Mesendoderm (in vitro differentiated cells): ENCODE measurements around the gene ADRA2C.

ENCODE experiments used
- DNase-seq: peaks from one replicate; pipeline ENCODE4 v3.0.0; 2013
- H2AK5ac ChIP-seq: 2 replicates; pipeline ENCODE4 v1.6.1; 2013; ENCODE audit warnings: low read length, inconsistent platforms
- H2BK120ac ChIP-seq: 2 replicates; pipeline ENCODE4 v1.6.1; 2013; ENCODE audit warnings: low read depth, mild to moderate bottlenecking, low read length, moderate library complexity, mixed read lengths
- H2BK15ac ChIP-seq: replicated peaks from 2 replicates; pipeline ENCODE4 v1.6.1; 2013; ENCODE audit warnings: low read depth, mild to moderate bottlenecking, moderate library complexity
- H2BK5ac ChIP-seq: 2 replicates; pipeline ENCODE4 v1.6.1; 2013; ENCODE audit warnings: low read length, inconsistent platforms
- H3K18ac ChIP-seq: 2 replicates; pipeline ENCODE4 v1.6.1; 2013; ENCODE audit warnings: mild to moderate bottlenecking, low read length, mixed read lengths
- H3K23ac ChIP-seq: one replicate; pipeline ENCODE4 v1.6.1; 2013; ENCODE audit warnings: low read length
- H3K27ac ChIP-seq: 2 replicates; pipeline ENCODE4 v1.5.1; 2013; ENCODE audit warnings: low read depth, mild to moderate bottlenecking, inconsistent platforms, low read length, moderate library complexity
- H3K27me3 ChIP-seq: 2 replicates; pipeline ENCODE4 v1.6.1; 2013; ENCODE audit warnings: low read length, control low read depth, mild to moderate bottlenecking, inconsistent platforms; ENCODE audit not compliant: insufficient read depth, poor library complexity
- H3K36me3 ChIP-seq: 2 replicates; pipeline ENCODE4 v1.6.1; 2013; ENCODE audit warnings: low read length, inconsistent platforms; ENCODE audit not compliant: control insufficient read depth, insufficient read depth
- H3K4ac ChIP-seq: one replicate; pipeline ENCODE4 v1.6.1; 2013; ENCODE audit warnings: low read depth, mild to moderate bottlenecking, low read length, moderate library complexity
- H3K4me1 ChIP-seq: 2 replicates; pipeline ENCODE4 v1.6.1; 2013; ENCODE audit warnings: low read depth, low read length, inconsistent platforms; ENCODE audit not compliant: control insufficient read depth
- H3K4me2 ChIP-seq: 2 replicates; pipeline ENCODE4 v1.6.1; 2013; ENCODE audit warnings: low read length
- H3K4me3 ChIP-seq: 2 replicates; pipeline ENCODE4 v1.5.1; 2013; ENCODE audit warnings: mild to moderate bottlenecking, low read length
- H3K56ac ChIP-seq: one replicate; pipeline ENCODE4 v1.6.1; 2013; ENCODE audit warnings: low read length
- H3K79me1 ChIP-seq: 2 replicates; pipeline ENCODE4 v1.6.1; 2013; ENCODE audit warnings: low read length, inconsistent platforms
- H3K79me2 ChIP-seq: 2 replicates; pipeline ENCODE4 v1.6.1; 2013; ENCODE audit warnings: mild to moderate bottlenecking, low read length; ENCODE audit not compliant: control insufficient read depth, insufficient read depth
- H3K9ac ChIP-seq: 2 replicates; pipeline ENCODE4 v1.6.1; 2013; ENCODE audit warnings: low read length, inconsistent platforms
- H4K5ac ChIP-seq: one replicate; pipeline ENCODE4 v1.6.1; 2013; ENCODE audit warnings: low read length
- H4K8ac ChIP-seq: one replicate; pipeline ENCODE4 v1.6.1; 2013; ENCODE audit warnings: low read depth, mild to moderate bottlenecking, control low read depth, low read length, moderate library complexity
- WGBS: extraction: QIAGEN DNeasy Blood & Tissue Kit; methylation state at CpG from one replicate; pipeline ENCODE4 v1.1.7; 2013; ENCODE audit warnings: low lambda C conversion rate, missing lambda C conversion rate; ENCODE audit not compliant: insufficient coverage; ENCODE audit errors: extremely low coverage; 5-methylcytosine and 5-hydroxymethylcytosine counted together

Gene ADRA2C

DNA sequence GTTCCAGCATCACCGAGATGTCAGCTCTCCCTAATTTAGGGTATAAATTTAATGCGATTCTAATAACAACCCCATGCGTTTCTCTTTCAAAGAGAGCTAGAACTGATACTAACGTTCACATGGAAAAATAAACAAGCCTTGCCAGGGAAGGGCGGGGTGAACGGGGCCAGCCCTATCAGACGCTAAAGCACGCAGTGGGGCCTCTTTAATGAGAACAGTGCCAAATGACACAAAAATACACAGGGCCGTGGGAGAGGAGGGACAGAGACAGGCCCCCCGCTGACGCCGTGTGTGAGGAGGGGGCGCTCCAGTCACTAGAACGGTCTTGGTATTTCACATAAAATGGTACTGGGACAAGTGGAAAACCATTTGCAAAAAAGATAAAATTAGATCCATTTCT, 21.3 kb upstream of the ADRA2C start:
- Histone ChIP-seq H2BK15ac (no peak overlapping the region), H3K36me3 (no peaks in the 10 kb centered on the region), H3K9ac (no peak overlapping the region), H3K4me3 (no peak overlapping the region), H3K18ac (no peak overlapping the region), H3K79me2 (no peaks in the 10 kb centered on the region), H3K56ac (no peak overlapping the region), H3K23ac (no peak overlapping the region), H2BK120ac (no peak overlapping the region), H3K4me2 (no peak overlapping the region), H4K8ac (no peak overlapping the region), H2BK5ac (no peak overlapping the region), H2AK5ac (no peak overlapping the region), H4K5ac (no peak overlapping the region), H3K27me3 (no peaks in the 10 kb centered on the region), H3K27ac (no peak overlapping the region), H3K4me1 (peaks cover 11% of the 10 kb centered on the region), H3K4ac (no peak overlapping the region), H3K79me1 (no peaks in the 10 kb centered on the region)
- no peak for DNase-seq
- WGBS, result no CpG with 5 or more reads among the region's 14 CpGs

DNA sequence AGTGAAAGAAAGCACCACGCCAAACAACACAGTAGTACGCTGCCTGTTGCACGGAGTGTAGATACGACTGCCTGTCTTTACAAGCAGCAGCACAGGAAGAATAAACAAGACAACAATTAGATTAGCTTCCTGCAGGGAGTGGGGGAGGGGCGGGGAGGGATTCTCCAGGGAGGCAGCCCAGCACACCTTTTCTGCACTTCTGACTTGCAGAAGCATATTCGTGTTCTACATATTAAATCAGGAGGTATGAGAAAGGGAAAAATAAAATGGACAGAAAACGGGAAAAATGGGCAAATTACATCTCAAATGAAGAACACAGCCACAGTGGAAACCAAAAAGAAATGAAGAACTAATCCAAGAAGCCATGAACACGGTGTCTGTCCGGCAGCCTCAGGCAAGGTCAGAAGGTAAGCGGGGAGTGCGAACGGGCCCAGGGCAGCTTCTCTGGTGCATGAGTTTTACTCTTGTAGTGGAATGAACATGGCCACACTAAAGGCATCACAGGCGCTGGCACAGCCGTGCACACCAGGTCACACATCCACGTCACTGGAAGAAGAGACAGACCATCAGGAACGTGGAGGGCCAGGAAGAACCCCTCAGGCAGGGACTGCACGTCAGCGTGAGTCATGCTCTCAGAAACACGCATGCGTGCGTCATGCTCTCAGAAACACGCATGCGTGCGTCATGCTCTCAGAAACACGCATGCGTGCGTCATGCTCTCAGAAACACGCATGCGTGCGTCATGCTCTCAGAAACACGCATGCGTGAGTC, 20.1 kb upstream of the ADRA2C start:
- H3K79me2 ChIP-seq, result no peaks in the 10 kb centered on the region
- no peak overlapping the region for H3K9ac ChIP-seq
- no peaks in the 10 kb centered on the region for H3K36me3 ChIP-seq
- H3K18ac ChIP-seq, result no peak overlapping the region
- H2AK5ac ChIP-seq, result no peak overlapping the region
- H3K4me2 ChIP-seq, result peak overlapping the region; percentile 2
- H2BK5ac ChIP-seq, result no peak overlapping the region
- H3K79me1 ChIP-seq, result no peaks in the 10 kb centered on the region
- H3K27ac ChIP-seq, result no peak overlapping the region
- no CpG with 5 or more reads among the region's 32 CpGs for WGBS
- H3K56ac ChIP-seq, result no peak overlapping the region
- peaks cover 11% of the 10 kb centered on the region for H3K4me1 ChIP-seq
- H3K27me3 ChIP-seq, result no peaks in the 10 kb centered on the region
- DNase-seq, result peak; percentile 50
- H3K23ac ChIP-seq, result no peak overlapping the region
- H2BK120ac ChIP-seq, result no peak overlapping the region
- no peak overlapping the region for H4K8ac ChIP-seq
- H4K5ac ChIP-seq, result no peak overlapping the region
- H2BK15ac ChIP-seq, result no peak overlapping the region
- H3K4ac ChIP-seq, result no peak overlapping the region
- H3K4me3 ChIP-seq, result no peak overlapping the region

DNA sequence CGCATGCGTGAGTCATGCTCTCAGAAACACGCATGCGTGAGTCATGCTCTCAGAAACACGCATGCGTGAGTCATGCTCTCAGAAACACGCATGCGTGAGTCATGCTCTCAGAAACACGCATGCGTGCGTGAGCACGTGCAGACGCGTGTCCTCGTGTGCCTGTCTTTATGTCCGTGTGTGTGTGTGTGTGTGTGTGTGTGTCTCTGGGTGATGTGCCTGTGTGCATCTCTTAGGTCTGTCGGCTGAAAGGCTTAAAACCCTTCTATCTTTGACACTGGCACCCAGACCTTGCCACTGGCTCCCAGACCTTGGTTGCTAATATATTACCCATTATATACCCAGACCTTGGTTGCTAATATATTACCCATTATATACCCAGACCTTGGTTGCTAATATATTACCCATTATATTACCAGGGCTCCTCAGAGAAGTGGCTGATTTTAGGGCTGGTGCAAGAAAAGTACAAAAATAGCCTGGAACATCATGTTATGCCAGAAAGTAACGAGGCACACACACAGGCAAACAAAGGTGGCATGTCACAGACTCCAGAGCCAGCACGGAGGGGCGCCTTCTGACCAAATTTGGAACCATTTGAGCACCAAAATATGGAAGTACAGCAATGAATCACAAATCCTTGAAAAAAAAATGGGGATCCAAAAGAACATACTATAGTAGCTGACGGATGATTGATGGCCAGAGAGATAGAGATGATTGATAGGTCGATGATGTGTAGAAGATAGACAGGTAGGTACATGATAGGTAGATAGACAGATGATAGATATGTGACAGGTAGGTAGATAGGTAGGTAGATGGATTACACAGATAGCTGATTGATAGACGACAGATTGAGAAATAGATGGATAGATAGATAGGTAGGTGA, 19.2 kb upstream of the ADRA2C start:
- Histone ChIP-seq H4K5ac (no peak overlapping the region), H2AK5ac (no peak overlapping the region), H3K79me2 (no peaks in the 10 kb centered on the region), H2BK15ac (no peak overlapping the region), H3K36me3 (no peaks in the 10 kb centered on the region), H3K27me3 (no peaks in the 10 kb centered on the region), H3K23ac (no peak overlapping the region), H3K4ac (no peak overlapping the region), H3K9ac (no peak overlapping the region), H3K4me1 (peaks cover 11% of the 10 kb centered on the region), H3K27ac (no peak overlapping the region), H3K4me3 (no peak overlapping the region), H3K18ac (no peak overlapping the region), H3K79me1 (no peaks in the 10 kb centered on the region), H2BK120ac (no peak overlapping the region), H3K56ac (no peak overlapping the region), H3K4me2 (no peak overlapping the region), H4K8ac (no peak overlapping the region), H2BK5ac (no peak overlapping the region)
- 100% methylated on average over 2 of the region's 23 CpGs for WGBS
- no peak for DNase-seq

DNA sequence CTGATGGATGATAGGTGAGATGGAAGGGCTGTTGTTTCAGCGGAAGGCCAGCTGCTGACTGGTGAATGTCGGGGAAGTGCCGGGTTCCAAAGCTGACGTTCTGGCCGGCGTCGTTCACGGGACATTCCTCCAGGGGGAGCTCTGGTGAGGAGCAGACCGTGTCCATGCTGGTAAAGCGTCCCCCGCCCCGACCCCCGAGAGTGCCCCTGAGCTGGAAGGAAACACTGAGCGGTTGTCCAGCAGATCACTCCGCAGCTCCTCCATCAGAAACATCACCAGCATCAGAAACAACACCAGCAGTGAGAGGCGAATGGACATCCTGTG, 18.6 kb upstream of the ADRA2C start:
- Histone ChIP-seq H2BK15ac (no peak overlapping the region), H4K8ac (no peak overlapping the region), H3K18ac (no peak overlapping the region), H3K56ac (no peak overlapping the region), H4K5ac (no peak overlapping the region), H3K23ac (no peak overlapping the region), H2BK120ac (no peak overlapping the region), H3K9ac (no peak overlapping the region), H3K27ac (no peak overlapping the region), H3K4me2 (no peak overlapping the region), H3K4ac (no peak overlapping the region), H3K4me1 (peaks cover 11% of the 10 kb centered on the region), H2AK5ac (no peak overlapping the region), H3K4me3 (no peak overlapping the region), H3K27me3 (no peaks in the 10 kb centered on the region), H2BK5ac (no peak overlapping the region), H3K79me1 (no peaks in the 10 kb centered on the region), H3K79me2 (no peaks in the 10 kb centered on the region), H3K36me3 (no peaks in the 10 kb centered on the region)
- peak; percentile 65 for DNase-seq
- no CpG with 5 or more reads among the region's 16 CpGs for WGBS

DNA sequence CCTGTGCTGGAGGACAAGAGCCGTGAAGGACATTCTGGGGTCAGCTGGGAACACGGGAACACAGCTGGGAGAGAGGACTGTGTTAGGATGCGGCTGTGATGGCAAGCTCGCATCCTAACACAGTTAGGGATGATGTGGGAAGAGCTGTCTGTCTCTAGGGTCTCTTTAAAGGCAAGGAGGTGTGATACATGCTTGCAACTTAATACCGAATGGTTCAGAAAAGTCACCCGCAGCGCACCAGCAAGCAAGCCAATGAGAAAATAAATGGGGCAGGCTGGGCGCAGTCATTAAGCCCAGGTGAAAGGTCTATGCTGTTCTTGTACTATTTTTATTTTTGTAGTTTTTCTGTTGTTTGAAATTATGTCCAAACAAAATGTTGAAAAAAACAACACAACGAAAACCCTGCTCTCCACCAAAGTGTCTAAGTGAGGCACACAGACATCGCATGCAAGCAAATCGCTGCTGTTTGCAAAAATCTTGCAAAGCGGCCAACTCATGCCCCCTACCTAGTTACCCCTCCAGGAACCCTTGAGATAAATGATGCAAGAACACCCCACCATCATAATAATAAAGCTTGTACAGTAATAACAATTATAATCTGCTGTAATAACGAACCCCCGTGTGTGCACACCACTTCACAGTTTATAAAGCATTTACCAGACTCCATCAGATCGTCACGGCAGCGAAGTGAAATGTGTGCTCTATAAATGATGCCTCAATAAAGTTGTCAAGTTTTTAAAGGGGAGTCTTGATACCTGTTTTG, 17.9 kb upstream of the ADRA2C start:
- H3K4me3 ChIP-seq, result no peak overlapping the region
- no peak overlapping the region for H3K4me2 ChIP-seq
- no peak overlapping the region for H3K56ac ChIP-seq
- H3K4ac ChIP-seq, result no peak overlapping the region
- no peaks in the 10 kb centered on the region for H3K79me2 ChIP-seq
- H4K5ac ChIP-seq, result no peak overlapping the region
- no peaks in the 10 kb centered on the region for H3K36me3 ChIP-seq
- H3K9ac ChIP-seq, result no peak overlapping the region
- no peak overlapping the region for H2BK5ac ChIP-seq
- no peak overlapping the region for H2BK120ac ChIP-seq
- H3K18ac ChIP-seq, result no peak overlapping the region
- no peaks in the 10 kb centered on the region for H3K27me3 ChIP-seq
- H2AK5ac ChIP-seq, result no peak overlapping the region
- WGBS, result no CpG with 5 or more reads among the region's 17 CpGs
- H3K23ac ChIP-seq, result no peak overlapping the region
- H3K79me1 ChIP-seq, result no peaks in the 10 kb centered on the region
- H3K27ac ChIP-seq, result no peak overlapping the region
- H2BK15ac ChIP-seq, result no peak overlapping the region
- no peak for DNase-seq
- peaks cover 11% of the 10 kb centered on the region for H3K4me1 ChIP-seq
- H4K8ac ChIP-seq, result no peak overlapping the region
